ENCODE results near the gene DDR1.

DNA sequence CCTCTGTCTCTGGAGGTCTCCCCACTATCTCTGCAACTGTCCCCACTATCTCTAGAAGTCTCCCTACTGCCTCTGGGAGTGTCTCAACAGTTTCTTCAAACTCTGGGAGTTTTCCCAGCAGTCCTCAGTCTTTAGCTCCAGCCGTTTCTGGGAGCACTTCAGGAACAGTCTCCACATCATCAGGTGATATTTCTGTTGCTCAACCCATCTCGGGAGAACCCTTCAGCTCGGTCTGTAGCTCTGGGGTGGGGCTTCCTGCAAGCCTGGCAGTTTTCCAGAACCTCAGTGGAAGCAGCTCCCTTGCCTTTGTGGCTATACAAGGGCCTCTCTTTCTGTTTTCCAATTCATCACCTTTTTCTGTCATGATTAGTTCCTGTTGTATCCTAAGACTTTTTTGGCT lies 50.7 kb downstream of the DDR1 start:
- no peak for TF ChIP-seq POLR2A (IDR thresholded peaks at IDR 0.05; ENCODE audit: low read depth, low read length)
- no peak for TF ChIP-seq POLR2AphosphoS5 (IDR thresholded peaks at IDR 0.05; ENCODE audit: low read depth, low read length)
- TF ChIP-seq PAX5 (IDR thresholded peaks at IDR 0.05; ENCODE audit: insufficient read depth, low read length, severe bottlenecking), result no peak

Data from GM12891 (cell line).